Stimulated activated CD4-positive, alpha-beta T cell treated with anti-CD3 and anti-CD28 coated beads, Interleukin-15, amount 100 ng/mL, for 24 hours (primary cell): Measurements from ENCODE around the gene ZBTB7C.
A peak's percentile ranks its signal among the peaks of the same experiment; 100 is the strongest.

Experiments used
- DNase-seq: peaks from one replicate; pipeline ENCODE4 v3.0.0-alpha.2; 2020

The ZBTB7C gene

GRCh38 chr18:48182779-48183178, 226.4 kb downstream of the ZBTB7C start:
- DNase-seq: no peak

GRCh38 chr18:48181857-48182256, 227.3 kb downstream of the ZBTB7C start:
- no peak for DNase-seq

GRCh38 chr18:48181087-48181823, 227.9 kb downstream of the ZBTB7C start:
- no peak for DNase-seq

- DNase-seq: no peak
Measured at GRCh38 chr18:48179666-48180065, 229.5 kb downstream of the ZBTB7C start.

DNA sequence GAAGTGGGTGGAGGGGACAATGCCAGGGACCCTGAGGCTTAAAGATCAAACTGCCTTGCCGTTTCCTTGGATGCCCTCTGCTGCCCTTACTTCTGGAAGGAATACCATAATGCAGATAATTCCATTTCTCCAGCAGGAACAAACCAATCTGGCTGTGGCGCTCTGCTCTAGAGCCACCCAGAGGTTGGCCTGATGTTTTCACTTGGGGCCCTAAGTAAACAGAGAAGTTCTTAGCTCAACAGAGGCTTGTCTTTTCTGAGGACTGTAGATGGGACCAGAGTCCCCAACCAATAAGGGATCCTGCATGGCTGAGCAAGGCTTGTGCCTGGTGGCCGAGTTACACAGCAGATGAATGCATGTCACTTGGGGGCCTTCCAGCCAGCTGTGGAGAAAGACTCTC, 230.2 kb downstream of the ZBTB7C start:
- no peak for DNase-seq

DNA sequence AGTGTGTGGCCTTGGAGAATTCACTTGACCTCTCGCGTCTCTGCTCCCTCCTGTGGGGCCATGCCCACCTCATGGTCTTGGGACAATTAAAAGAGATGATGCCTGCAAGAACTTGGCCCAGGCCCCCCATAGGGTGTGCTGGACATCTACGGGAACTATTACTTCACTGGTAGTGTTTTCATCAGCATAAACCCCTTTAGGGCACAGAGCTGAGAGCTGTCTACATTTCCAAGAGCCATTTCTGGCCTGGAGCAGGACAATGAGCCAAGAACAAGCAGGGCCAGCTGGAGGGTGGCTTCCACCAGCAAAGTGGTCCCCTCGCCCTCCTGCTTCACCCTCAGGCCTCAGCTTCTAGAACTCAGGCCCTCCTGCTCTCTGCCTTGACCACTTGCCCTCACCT, 232.3 kb downstream of the ZBTB7C start:
- no peak for DNase-seq

DNA sequence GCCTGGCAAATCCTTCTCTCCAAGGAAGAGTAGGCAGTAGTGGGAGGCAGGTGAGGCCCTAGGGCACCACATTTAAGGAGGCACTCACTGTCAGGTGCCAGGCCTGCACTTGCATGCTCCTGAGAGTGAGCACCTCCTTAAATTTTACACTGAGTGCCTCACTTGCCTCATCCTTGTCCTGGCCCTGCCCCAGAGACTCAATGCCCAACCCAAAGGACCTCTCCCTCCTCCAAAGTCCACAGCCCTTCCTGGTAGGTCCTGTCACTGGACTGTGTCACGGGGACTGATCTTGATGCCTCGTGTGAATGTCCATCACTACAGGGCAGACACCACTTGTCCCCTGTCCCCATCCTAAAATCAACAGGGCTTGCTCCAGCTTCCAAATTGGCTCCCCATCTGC, 235.6 kb downstream of the ZBTB7C start:
- no peak for DNase-seq

DNA sequence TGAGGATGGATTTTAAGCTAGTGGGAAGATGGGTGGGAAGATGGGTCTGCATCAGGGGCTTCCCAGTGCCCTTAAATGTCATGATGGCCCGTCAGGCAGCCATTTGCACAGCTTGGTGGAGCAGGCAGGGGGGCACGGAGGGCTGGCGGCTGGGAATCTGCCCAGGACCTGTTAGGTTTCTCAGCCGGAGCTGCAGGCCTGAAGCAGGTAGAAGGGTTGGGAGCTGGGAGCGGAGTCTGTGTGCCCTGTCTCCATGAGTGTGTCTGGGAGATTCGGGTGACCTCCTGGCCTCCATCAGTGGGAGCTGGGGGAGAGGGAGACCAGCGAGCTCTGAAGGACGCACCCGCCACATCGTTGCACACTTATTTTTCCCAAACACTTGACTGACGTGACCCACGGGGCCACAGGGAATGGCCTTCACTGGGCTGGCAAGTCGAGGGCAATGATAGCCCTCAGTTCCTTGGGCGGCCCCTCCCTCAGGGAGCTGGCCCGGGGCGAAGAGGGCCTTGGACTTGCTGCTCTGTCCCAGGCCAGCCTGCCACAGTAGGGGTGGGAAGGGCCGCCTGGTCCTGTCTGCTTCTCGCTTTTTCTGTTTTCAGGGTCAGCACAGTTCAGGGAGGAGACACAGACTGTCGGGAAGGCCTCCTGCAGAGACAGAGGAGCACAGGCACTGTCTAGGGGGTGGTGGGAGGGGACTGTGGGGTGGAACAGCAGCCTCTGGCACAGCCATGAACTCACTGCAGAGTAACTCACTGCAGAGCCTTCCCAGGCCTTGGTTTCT, 236.8 kb downstream of the ZBTB7C start:
- DNase-seq: no peak

DNA sequence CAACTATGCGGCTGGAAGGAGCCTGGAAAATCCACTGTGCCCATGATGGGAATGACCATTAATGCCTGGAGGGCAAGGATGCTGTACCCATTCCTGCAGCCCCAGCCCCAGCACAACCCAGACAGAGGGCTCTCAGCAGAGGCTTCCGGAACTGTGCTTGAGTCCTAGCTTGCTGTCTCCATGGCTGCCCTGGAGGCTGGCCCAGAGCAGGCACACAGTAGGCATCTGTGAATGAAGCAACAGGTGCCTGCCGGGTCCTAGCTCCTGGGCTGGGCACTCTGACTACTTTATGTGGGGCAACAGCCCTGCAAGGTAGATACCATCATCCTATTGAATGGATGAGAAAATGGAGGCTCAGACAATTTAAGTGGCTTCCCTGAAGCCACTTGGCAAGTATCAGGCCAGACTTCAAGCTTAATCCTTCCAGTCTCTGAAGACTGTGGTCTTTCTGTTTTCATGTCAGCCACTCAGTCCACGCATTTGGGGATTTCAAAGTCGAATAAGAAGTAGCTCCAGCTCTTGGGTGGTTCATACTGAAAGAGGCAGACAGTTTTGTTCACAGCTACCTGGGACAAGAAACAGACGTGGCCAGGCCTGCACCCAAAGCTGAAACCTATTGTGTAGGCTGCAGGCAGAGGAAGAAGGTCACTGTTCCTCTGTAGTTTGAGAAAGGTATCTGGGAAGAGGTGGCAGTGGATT, 237.5 kb downstream of the ZBTB7C start:
- DNase-seq: no peak

- DNase-seq: no peak
Measured at GRCh38 chr18:48170651-48171050, 238.5 kb downstream of the ZBTB7C start.

GRCh38 chr18:48168861-48169260, 240.3 kb downstream of the ZBTB7C start:
- DNase-seq: no peak

GRCh38 chr18:48167897-48168253, 241.3 kb downstream of the ZBTB7C start:
- no peak for DNase-seq

DNA sequence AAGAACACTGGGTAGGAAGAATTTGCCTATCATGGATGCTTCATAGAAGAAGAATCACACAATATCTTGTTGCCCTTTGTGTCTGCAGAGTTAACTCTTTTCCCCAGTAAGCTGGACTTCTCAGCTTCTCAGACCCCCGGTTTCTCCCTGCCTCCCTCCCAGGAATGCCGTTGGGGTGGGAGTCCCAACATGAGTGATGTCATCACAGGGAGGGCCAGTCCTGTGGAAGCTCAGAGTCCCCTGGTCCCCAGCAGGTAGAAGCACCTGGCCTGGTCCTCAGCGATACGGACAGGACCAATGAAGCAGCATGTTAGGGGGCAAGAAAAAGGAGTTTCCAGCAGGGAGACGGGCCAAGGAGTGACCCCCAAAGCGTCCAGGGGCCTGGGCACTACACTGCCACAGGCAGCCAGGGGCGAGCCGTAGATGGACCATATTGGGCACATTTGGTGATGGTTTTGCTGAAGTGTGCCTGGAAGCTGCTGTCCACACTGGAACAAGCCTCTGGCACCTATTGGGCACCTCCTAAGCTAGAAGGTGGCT, 242.8 kb downstream of the ZBTB7C start:
- DNase-seq: no peak

DNA sequence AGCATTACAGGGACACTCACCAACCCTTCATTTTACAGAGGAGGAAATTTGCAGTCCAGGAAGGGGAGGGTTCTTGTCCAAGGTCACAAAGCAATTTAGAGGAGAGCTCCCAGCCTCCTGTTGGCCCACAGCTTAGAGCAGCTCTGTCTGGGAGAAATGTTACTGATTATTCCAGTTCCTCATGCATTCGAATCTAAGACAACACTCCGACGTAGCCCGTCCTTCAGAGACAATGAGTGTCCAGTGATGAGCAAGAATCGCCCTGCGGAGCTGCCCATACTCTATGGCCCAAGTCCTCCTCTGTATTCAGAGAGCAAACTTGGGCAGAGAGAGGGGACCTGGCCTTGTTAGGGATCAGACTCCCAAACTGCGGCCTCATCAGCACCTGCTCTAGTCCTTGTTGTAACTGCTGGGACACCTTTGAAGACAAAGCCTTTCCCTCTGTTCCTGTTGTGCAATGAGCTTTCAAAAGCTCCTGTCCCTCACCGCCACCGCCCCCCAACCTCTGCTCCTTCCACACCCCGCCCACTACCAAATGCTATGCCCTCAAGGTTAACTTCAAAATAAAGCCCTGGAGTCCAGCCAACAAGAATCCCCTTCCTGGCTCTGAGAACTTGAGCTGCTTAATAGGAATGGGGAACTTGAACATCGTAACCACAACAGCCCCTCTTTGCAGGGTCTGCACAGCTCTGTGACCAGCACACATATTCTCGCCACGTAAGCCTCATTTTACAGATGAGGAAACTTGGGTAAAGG, 243.9 kb downstream of the ZBTB7C start:
- DNase-seq: no peak

GRCh38 chr18:48164701-48165100, 244.5 kb downstream of the ZBTB7C start:
- no peak for DNase-seq

- no peak for DNase-seq
Measured at GRCh38 chr18:48164116-48164515, 245.1 kb downstream of the ZBTB7C start.

GRCh38 chr18:48163738-48164115, 245.5 kb downstream of the ZBTB7C start:
- no peak for DNase-seq

DNA sequence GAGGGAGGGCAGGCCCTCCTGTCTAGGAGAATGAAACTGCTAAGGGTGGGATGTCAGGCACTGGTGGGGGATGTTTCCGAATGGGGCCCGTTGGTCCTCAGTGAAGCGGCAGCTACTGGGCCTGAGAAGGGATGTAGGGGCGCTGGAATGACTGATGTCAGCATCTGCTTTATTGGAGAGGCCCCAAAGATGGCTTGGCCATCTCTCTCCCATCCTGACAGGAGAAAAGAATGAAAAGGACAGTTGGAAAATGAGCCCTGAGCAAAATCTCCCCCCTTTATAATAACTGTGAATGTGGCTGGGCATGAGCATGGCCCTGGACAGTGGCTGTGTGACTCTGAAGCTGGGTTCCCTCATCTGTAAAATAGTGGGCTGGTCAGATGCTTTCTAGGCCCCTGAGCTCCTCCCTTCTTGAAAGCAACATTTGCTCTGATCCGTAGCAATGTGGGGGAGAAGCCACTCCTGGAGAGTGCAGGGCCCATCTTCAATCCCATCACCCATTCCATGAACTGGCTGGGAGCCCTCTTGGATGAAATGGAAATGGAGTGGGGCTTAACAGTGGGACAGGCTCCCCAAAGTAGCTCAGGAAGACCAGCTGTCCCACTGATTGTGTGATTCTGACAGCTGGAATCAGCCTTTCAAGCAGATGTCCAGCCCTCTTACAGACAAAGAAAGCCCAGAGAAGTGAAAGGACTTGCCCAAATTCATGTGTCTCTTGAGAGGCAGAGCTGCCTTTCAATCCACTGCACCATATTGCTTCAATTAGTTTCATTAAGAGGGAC, 246.0 kb downstream of the ZBTB7C start:
- no peak for DNase-seq

DNA sequence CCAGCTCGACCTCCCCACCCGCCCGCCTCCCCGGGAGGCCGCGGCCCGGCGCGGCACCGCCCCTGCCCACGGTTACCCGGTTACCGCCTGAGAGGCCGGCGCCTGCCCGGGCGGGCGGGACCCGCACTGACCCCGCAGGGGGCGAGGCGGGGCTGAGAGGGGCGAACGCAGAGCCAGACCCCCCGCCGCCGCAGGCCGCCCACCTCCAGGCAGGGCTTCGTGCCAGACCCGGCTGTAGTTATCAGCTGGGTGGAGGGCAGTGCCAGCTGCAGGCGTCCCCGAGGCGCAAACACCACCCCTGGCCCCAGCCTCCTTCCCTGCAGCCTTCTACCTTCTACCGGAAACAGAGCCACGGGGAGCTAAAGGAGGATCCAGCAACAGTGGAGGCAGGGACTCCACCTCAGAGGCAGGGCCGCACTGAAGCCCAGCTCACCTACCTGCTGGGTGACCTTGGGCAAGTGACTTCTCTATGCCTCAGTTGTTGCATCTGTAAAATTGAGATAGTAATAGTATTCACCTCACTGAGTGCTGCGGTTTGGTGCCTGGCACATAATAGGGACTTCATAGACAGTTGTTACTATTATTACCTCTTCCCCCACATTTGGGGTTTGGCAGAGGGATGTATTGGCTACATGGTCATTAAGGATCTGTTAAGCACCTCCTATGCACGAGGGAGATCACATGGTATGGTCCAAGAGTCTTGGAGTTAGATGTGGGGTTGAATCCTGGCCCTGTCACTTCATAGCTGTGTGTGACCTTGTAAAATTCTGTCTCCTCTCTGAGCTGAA, 247.1 kb downstream of the ZBTB7C start:
- no peak for DNase-seq

GRCh38 chr18:48161191-48161910, 247.8 kb downstream of the ZBTB7C start:
- DNase-seq: peak; percentile 74

- DNase-seq: no peak
Measured at GRCh38 chr18:48160622-48161021, 248.6 kb downstream of the ZBTB7C start.
